B cell (primary cell): Measurements from ENCODE around the gene AP2B1. TPM values are rescaled to one million over a fixed set of nuclear protein-coding genes. Genes with fewer than 3 reads are reported as not detected.

ENCODE experiments used
- ATAC-seq: fragments of 200-7000 bp; cut with Tn5 transposase; one replicate; pipeline ENCODE4 v1.10.0; 2021; ENCODE audit warnings: low read depth, mild to moderate bottlenecking, moderate number of reproducible peaks, moderate library complexity
- CTCF ChIA-PET: fragments of 350-600 bp; sonication (Branson Sonifier 250); formaldehyde crosslinking; loops from one replicate; lab custom pipeline; 2021; ENCODE audit warnings: antibody characterized with exemption, inconsistent platforms; lab: Charles Lee
- POLR2A ChIA-PET: fragments of 350-600 bp; sonication (Branson Sonifier 250); formaldehyde crosslinking; loops from one replicate; lab custom pipeline; 2021; ENCODE audit warnings: antibody characterized with exemption; lab: Charles Lee
- DNase-seq: peaks from one replicate; pipeline ENCODE4 v3.0.0; 2013
- H2AFZ ChIP-seq: 2 replicates; pipeline ENCODE4 v1.6.1; 2012; ENCODE audit warnings: mild to moderate bottlenecking, low read depth, low read length; ENCODE audit not compliant: insufficient read depth, poor library complexity, severe bottlenecking
- H3K27ac ChIP-seq, 2 donors: 1 replicate in 1 of 2; 2 replicates in 1 of 2; pipeline ENCODE4 v1.5.1; 2012 to 2013; ENCODE audit warnings: low read length in 2 of 2, mild to moderate bottlenecking in 2 of 2, moderate library complexity in 1 of 2
- H3K27me3 ChIP-seq, 4 experiments: fragments of 200-600 bp in 1 of 4; sonication (generic) in 1 of 4; replicated peaks in 1 of 4; 1 replicate in 2 of 4; 2 replicates in 2 of 4; pipeline versions ENCODE4 v1.6.1 to v1.7.0; 2013 to 2016; ENCODE audit warnings: low read length in 3 of 4, mild to moderate bottlenecking in 2 of 4, mixed read lengths in 1 of 4, moderate library complexity in 1 of 4; ENCODE audit not compliant: insufficient read depth in 4 of 4, control insufficient read depth in 3 of 4; ENCODE audit errors: control extremely low read depth in 1 of 4
- H3K36me3 ChIP-seq, 2 experiments: replicated peaks in 1 of 2; 1 replicate in 1 of 2; 2 replicates in 1 of 2; pipeline versions ENCODE4 v1.6.1 to v1.7.1; 2013; ENCODE audit warnings: low read length in 1 of 2; ENCODE audit not compliant: insufficient read depth in 2 of 2, control insufficient read depth in 1 of 2; ENCODE audit errors: control extremely low read depth in 1 of 2, extremely low read depth in 1 of 2
- H3K4me1 ChIP-seq, 2 donors: fragments of 200-600 bp in 1 of 2; sonication (generic) in 1 of 2; 1 replicate in 1 of 2; 2 replicates in 1 of 2; pipeline versions ENCODE4 v1.5.1 to v1.6.1; 2013 to 2017; ENCODE audit warnings: low read length in 2 of 2; ENCODE audit not compliant: control insufficient read depth in 2 of 2, insufficient read depth in 2 of 2
- H3K4me2 ChIP-seq: replicated peaks from 2 replicates; pipeline ENCODE3; 2012; ENCODE audit warnings: mild to moderate bottlenecking, low read depth, low read length; ENCODE audit not compliant: poor library complexity, severe bottlenecking
- H3K4me3 ChIP-seq, 5 experiments: fragments of 200-600 bp in 1 of 5; sonication (generic) in 1 of 5; 1 replicate in 3 of 5; 2 replicates in 2 of 5; pipeline versions ENCODE4 v1.5.1 to v1.7.0; 2011 to 2016; ENCODE audit warnings: low read length in 4 of 5, mild to moderate bottlenecking in 4 of 5, low read depth in 2 of 5, control low read depth in 1 of 5, moderate library complexity in 1 of 5; ENCODE audit not compliant: insufficient read depth in 1 of 5; ENCODE audit errors: control extremely low read depth in 1 of 5, extremely low read depth in 1 of 5
- H3K79me2 ChIP-seq: fragments of 200-600 bp; sonication (generic); one replicate; pipeline ENCODE4 v1.6.0; 2016; ENCODE audit warnings: low read length; ENCODE audit not compliant: control insufficient read depth, insufficient read depth
- H3K9ac ChIP-seq: fragments of 200-600 bp; sonication (generic); 2 replicates; pipeline ENCODE4 v1.6.1; 2017; ENCODE audit warnings: mild to moderate bottlenecking, low read length, moderate library complexity
- H3K9me3 ChIP-seq, 3 donors: one replicate each; pipeline versions ENCODE4 v1.6.1 to v1.7.1; 2013; ENCODE audit warnings: low read length in 2 of 3; ENCODE audit not compliant: control insufficient read depth in 2 of 3, insufficient read depth in 1 of 3; ENCODE audit errors: control extremely low read depth in 1 of 3
- H4K20me1 ChIP-seq: 2 replicates; pipeline ENCODE4 v1.6.0; 2012; ENCODE audit warnings: mild to moderate bottlenecking, low read length; ENCODE audit not compliant: insufficient read depth, control insufficient read depth, poor library complexity, severe bottlenecking
- H3K27ac Mint-ChIP-seq: one replicate; pipeline ENCODE4 v1.8.0; 2021; ENCODE audit warnings: mixed read lengths
- H3K27me3 Mint-ChIP-seq: one replicate; pipeline ENCODE4 v1.8.0; 2021; ENCODE audit warnings: mixed read lengths
- H3K4me1 Mint-ChIP-seq: one replicate; pipeline ENCODE4 v1.8.0; 2021; ENCODE audit warnings: mixed read lengths
- H3K4me3 Mint-ChIP-seq: one replicate; pipeline ENCODE4 v1.8.0; 2021; ENCODE audit warnings: mixed read lengths
- H3K9me3 Mint-ChIP-seq: one replicate; pipeline ENCODE4 v1.8.0; 2022; ENCODE audit warnings: mixed read lengths; ENCODE audit not compliant: insufficient read depth
- EZH2 ChIP-seq: IDR thresholded peaks from 2 replicates; pipeline ENCODE4 v1.6.1; 2012; ENCODE audit warnings: borderline replicate concordance, low read depth, mild to moderate bottlenecking, moderate library complexity, low read length; ENCODE audit not compliant: insufficient read depth, poor library complexity, severe bottlenecking
- WGBS: methylation state at CpG from one replicate; pipeline ENCODE4 v1.1.5; 2013; ENCODE audit warnings: missing lambda C conversion rate; ENCODE audit not compliant: insufficient coverage; 5-methylcytosine and 5-hydroxymethylcytosine counted together
- intact Hi-C: fragments of 100-400 bp; cut with micrococcal nuclease; formaldehyde crosslinking; loops from one replicate; pipeline ENCODE4 v1.10.0; 2022
- polyA minus RNA-seq: library from RNA; depleted of rRNA, polyadenylated mRNA; stranded (reverse); fragments of >200 nt; gene quantifications from 2 replicates; pipeline ENCODE4 v1.2.3, GENCODE V29; 2012
- polyA plus RNA-seq: library from polyadenylated mRNA; depleted of rRNA; stranded (reverse); fragments of >200 nt; gene quantifications from 2 replicates; pipeline ENCODE4 v1.2.3, GENCODE V29; 2012
- total RNA-seq, 2 donors: library from RNA; stranded (reverse); fragments of 120-200 nt in 1 of 2; gene quantifications; 1 replicate in 1 of 2; 2 replicates in 1 of 2; pipeline versions ENCODE4 v1.2.3 to v1.2.4, GENCODE V29; 2013 to 2022
- TF ChIP-seq, protein P1 (sequence below): fragments of 200-600 bp; IDR thresholded peaks from one replicate; pipeline ENCODE4 v1.8.0; 2022; ENCODE audit warnings: antibody characterized with exemption, mild to moderate bottlenecking

The AP2B1 gene
- total RNA-seq (120 and 123 TPM in 2 replicates), polyA plus RNA-seq (29.3 and 33.1 TPM in 2 replicates), polyA minus RNA-seq (28.5 and 46.4 TPM in 2 replicates)
- total RNA-seq (2013): 46.9 TPM

DNA sequence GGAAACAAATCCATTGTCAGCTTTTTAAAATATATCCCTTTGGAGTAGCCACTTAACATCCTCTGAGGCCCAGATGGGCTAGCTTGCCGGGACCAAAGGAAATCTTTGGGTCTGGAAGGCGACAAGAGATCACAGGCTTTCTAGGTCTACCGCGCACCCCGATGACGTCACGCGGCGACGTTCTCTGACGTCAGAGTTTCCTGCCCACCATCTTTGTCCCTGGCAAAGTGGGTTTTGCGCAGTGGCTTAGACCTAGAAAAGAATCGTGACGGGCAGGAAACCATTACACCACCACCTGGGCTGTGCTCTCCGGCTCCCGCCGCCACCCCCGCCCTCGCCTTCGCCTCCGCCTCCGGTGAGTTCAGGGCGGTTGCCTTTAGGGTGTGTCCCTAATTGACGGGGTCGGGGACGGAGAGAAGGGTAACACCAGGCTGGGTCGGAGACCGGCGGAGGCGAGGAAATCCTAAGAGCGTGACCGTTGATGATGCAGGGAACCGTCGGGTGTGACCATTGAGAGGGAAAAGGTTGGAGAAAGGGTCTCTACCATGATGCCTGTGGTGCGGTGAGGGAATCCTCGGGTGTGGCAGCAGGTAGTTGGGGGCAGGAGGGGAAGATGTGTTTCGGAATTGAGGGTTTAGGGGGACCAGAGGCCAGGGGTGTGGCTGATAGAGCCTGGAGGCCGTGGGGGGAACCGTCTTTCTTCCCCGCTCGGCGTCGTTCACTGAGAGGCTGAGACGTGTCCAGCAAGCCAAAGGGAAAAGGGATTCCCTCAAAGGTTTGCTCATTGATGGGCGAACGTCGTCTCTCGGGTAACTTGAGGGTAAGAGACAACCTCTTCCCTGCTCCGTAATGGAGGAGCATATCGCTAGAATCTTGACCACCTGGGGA, at the start of gene AP2B1:
TSS of gene AP2B1 (plus strand) at position 249 of the 888 bp plus-strand sequence. CDS start 6,709 bp downstream, outside the sequence.
- intact Hi-C loops: loop anchor here (1.0 to 5.0 kb wide), 7 partner anchors 9 to 607 kb away; partner anchors contain the start of genes LIG3, PEX12 and TAF15
- Mint-ChIP-seq H3K27ac (peak within 1 kb of the TSS; percentile 95), H3K27me3 (peaks cover 7% of the 10 kb centered on the region), H3K4me3 (peak within 1 kb of the TSS; percentile 92), H3K4me1 (peaks cover 33% of the 10 kb centered on the region), H3K9me3 (peaks cover 3% of the 10 kb centered on the region)
- ATAC-seq (peak; percentile 98), DNase-seq (peak; percentile 99)
- peak within 1 kb of the TSS; percentile 59 to 100 (median 90) for H3K4me3 ChIP-seq
- under 1% methylated on average over 40 of the region's 50 CpGs for WGBS
- peak within 1 kb of the TSS; percentile 83 to 89 for H3K27ac ChIP-seq
- H3K9me3 ChIP-seq: no peaks in the 10 kb centered on the region
- ChIA-PET CTCF (interaction anchor here (0.7 to 3.2 kb wide), 3 partner anchors 9 to 858 kb away, joined by 3 to 25 read pairs (median 3); partner anchors contain the start of gene PEX12), POLR2A (interaction anchor here (0.6 to 1.5 kb wide), 2 partner anchors 9 to 537 kb away, joined by 3 to 27 read pairs; partner anchors contain the start of gene PEX12)
- no peaks in the 10 kb centered on the region for H4K20me1 ChIP-seq
- H3K4me1 ChIP-seq: peaks cover 11 to 19% of the 10 kb centered on the region in 2 donors
- peak within 1 kb of the TSS; percentile 87 for H3K9ac ChIP-seq
- no peaks in the 10 kb centered on the region for H3K27me3 ChIP-seq
- peaks cover 55% of the 10 kb centered on the region for H3K79me2 ChIP-seq
- TF ChIP-seq EZH2: no peak
- TF ChIP-seq, protein P1, sequence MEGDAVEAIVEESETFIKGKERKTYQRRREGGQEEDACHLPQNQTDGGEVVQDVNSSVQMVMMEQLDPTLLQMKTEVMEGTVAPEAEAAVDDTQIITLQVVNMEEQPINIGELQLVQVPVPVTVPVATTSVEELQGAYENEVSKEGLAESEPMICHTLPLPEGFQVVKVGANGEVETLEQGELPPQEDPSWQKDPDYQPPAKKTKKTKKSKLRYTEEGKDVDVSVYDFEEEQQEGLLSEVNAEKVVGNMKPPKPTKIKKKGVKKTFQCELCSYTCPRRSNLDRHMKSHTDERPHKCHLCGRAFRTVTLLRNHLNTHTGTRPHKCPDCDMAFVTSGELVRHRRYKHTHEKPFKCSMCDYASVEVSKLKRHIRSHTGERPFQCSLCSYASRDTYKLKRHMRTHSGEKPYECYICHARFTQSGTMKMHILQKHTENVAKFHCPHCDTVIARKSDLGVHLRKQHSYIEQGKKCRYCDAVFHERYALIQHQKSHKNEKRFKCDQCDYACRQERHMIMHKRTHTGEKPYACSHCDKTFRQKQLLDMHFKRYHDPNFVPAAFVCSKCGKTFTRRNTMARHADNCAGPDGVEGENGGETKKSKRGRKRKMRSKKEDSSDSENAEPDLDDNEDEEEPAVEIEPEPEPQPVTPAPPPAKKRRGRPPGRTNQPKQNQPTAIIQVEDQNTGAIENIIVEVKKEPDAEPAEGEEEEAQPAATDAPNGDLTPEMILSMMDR: no peak
- H3K4me2 ChIP-seq: peak within 1 kb of the TSS; percentile 78
- peak within 1 kb of the TSS; percentile 91 for H2AFZ ChIP-seq
- no peaks in the 10 kb centered on the region for H3K36me3 ChIP-seq
